D721Med (cell line): ENCODE measurements around the gene DUXA.
"Not testable (repeated sequence)": the region's sequence is repeated elsewhere in the genome, so short reads cannot be mapped to it uniquely, and the experiment has no call there.

Experiments used
- DNase-seq: peaks from one replicate; pipeline ENCODE4 v3.0.0; 2011; ENCODE audit warnings: low spot score; ENCODE audit not compliant: insufficient read length
- FAIRE-seq: peaks from 2 replicates; lab custom pipeline; 2011; peaks lifted over from hg19 to GRCh38; lab: Jason Lieb, UNC
- TF ChIP-seq, protein P1 (sequence below): IDR thresholded peaks from 2 replicates; pipeline ENCODE4 v1.5.1; 2012; ENCODE audit warnings: mild to moderate bottlenecking, control low read depth; ENCODE audit not compliant: insufficient read depth; ENCODE audit errors: missing control alignments

DUXA gene

DNA sequence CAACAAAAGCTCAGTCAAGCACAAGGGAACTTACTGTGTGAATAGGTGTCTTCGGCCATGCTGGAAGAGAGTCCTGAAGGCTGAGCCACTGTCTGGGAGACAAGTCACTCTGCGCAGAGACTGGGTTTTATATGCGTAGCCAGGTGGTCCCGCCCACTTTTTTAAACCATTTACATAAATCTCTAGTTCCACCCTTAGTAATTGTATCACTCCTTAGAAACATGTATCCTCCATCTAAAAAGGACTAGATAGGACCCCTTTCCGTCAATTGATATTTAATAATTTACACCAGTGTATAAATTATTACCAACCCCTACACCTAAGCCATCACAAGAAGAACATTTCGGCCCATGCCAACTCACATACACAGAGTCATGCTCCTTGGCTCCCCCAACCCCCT lies at the start of gene DUXA:
TSS of gene DUXA (minus strand) at position 101 of the 400 bp plus-strand sequence. CDS start at position 59, 42 bp downstream.
- FAIRE-seq, result no peak
- DNase-seq, result no peak
- TF ChIP-seq, protein P1, sequence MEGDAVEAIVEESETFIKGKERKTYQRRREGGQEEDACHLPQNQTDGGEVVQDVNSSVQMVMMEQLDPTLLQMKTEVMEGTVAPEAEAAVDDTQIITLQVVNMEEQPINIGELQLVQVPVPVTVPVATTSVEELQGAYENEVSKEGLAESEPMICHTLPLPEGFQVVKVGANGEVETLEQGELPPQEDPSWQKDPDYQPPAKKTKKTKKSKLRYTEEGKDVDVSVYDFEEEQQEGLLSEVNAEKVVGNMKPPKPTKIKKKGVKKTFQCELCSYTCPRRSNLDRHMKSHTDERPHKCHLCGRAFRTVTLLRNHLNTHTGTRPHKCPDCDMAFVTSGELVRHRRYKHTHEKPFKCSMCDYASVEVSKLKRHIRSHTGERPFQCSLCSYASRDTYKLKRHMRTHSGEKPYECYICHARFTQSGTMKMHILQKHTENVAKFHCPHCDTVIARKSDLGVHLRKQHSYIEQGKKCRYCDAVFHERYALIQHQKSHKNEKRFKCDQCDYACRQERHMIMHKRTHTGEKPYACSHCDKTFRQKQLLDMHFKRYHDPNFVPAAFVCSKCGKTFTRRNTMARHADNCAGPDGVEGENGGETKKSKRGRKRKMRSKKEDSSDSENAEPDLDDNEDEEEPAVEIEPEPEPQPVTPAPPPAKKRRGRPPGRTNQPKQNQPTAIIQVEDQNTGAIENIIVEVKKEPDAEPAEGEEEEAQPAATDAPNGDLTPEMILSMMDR, result no peak

DNA sequence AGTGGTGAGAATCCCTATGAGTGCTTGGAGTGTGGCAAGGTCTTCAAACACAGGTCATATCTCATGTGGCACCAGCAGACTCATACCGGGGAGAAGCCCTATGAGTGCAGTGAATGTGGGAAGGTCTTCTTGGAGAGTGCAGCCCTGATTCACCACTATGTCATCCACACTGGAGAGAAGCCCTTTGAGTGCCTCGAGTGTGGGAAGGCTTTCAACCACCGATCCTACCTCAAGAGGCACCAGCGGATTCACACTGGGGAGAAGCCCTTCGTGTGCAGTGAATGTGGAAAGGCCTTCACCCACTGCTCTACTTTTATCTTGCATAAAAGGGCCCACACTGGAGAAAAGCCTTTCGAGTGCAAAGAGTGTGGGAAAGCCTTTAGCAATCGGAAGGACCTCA lies 44.8 kb upstream of the DUXA start:
- no peak for FAIRE-seq
- TF ChIP-seq, protein P1, result no peak
- DNase-seq, result no peak

DNA sequence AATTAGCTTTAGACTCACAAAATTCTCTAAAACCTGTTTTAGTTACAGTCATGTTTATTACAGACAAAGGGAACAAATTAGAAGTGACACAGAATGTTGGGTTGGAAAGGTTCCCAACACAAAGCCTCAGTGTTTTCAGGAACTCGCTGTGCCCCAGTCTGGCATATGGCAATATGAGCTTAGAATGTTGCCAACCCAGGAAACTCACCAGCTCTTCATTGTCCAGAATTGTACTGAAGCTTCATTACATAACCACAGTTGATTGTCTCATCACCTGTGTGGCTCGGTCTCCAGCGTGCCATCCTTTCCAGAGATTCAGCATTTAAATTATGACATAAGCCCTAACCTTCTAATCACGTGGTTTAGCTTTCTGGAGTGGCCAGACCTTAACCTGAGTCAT lies 43.1 kb upstream of the DUXA start:
- DNase-seq (no peak), FAIRE-seq (no peak)
- TF ChIP-seq, protein P1, result no peak

DNA sequence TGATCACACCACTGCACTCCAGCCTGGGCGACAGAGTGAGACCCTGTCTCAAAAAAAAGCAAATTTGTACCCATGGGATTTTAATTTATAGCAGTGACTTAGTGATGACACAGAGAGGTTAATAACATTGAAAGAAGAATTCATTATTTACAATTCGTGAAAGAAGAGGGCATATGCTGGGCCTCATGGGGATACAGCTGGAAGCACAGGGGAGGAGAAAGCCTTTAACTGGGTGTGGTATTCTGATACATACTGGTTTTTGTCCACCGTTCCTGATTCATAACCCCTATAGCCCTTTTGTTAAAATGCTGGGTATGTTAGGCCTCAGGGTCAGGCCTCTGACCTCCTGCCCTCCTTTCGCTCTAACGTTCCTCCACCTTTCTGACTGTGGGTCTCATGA lies 34.9 kb upstream of the DUXA start:
- TF ChIP-seq, protein P1, result no peak
- FAIRE-seq (no peak), DNase-seq (no peak)

DNA sequence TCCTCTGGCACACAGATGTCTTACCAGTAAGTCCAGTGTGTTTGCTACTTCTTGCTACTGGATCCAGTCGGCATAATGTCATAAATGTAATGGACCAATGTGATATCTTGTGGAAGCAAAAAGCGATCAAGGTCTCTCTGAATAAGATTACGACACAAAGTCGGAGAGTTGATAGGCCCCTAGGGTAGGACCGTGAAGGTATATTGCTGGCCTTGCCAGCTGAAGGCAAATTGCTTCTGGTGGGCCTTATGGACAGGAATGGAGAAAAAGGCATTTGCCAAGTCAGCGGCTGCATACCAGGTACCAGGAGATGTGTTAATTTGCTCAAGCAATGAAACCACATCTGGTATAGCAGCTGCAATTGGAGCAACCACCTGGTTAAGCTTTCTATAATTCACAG lies 30.6 kb upstream of the DUXA start:
- DNase-seq, FAIRE-seq: not testable (repeated sequence)

DNA sequence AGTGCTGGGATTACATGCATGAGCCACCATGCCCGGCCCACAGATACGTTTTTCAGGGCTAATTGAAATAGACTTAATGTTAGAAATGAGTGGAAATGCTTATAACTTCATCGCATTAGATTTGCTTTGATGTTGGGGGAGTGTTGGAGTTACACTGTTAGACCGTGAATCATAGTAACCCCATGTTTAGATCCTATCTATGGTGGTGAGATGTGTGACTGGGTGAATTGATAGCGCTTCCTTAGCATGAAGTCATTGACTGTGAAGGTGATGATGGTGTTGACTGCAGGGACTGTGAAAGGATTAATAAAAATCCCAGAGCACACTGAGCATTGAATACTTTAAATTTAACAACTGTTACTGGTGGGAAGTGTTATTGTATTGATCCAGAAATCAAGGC lies 25.7 kb upstream of the DUXA start:
- FAIRE-seq (no peak), DNase-seq (no peak)

DNA sequence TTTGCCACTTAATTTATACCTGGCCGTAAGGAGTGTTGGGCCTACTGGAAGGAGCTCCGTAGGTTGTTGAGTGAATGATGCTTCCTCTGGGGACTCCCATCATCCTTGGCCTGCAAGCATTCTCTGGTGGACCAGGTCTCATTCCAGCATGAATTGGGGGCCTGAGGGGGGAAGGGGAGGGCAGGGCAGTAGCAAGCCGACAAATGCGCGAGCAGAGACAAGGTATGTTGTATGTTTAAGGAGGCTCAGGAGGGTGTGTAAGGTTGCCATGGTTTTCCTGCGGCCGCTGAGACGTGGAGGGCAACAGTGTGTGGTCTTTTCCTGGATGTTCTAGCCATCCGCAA lies 24.8 kb upstream of the DUXA start:
- DNase-seq (no peak), FAIRE-seq (no peak)
- TF ChIP-seq, protein P1, result no peak

More for the DNA sequence above, 25.7 kb upstream of the DUXA start:
- TF ChIP-seq, protein P1, result no peak
